OCI-LY7 (cell line): Measurements from ENCODE around the gene PPP1R27. TPM values are rescaled to one million over a fixed set of nuclear protein-coding genes. Genes with fewer than 3 reads are reported as not detected.

Experiments used
- BruUV-seq: library from RNA; stranded (reverse); fragments of 400-500 nt; replicated peaks from 2 replicates; lab custom pipeline; 2021; lab: Mats Ljungman, UMichigan
- CTCF ChIA-PET: fragments of 300-600 bp; sonication (Branson Sonifier 250); formaldehyde crosslinking; loops from one replicate; lab custom pipeline; 2022; ENCODE audit warnings: antibody characterized with exemption; ENCODE audit not compliant: unreplicated experiment; lab: Charles Lee
- POLR2A ChIA-PET: fragments of 300-600 bp; sonication (Branson Sonifier 250); formaldehyde crosslinking; loops from one replicate; lab custom pipeline; 2022; ENCODE audit warnings: antibody characterized with exemption; lab: Charles Lee
- DNase-seq: peaks from one replicate; pipeline ENCODE4 v3.0.0-alpha.2; 2015; ENCODE audit warnings: low spot score
- H2AFZ ChIP-seq: fragments of 200-600 bp; sonication (generic), shearing (Covaris generic); 2 replicates; pipeline ENCODE4 v1.6.1; 2014; ENCODE audit warnings: mild to moderate bottlenecking, antibody characterized with exemption, low read length, moderate library complexity
- H3K27ac ChIP-seq: fragments of 200-600 bp; sonication (generic); 2 replicates; pipeline ENCODE4 v1.5.1; 2014; ENCODE audit warnings: mixed run types, low read depth, mild to moderate bottlenecking, moderate library complexity, low read length, inconsistent platforms; ENCODE audit not compliant: poor library complexity, severe bottlenecking
- H3K36me3 ChIP-seq: fragments of 200-600 bp; sonication (generic); 2 replicates; pipeline ENCODE4 v1.6.1; 2014; ENCODE audit warnings: mild to moderate bottlenecking, antibody characterized with exemption, low read length, moderate library complexity, mixed read lengths; ENCODE audit not compliant: insufficient read depth
- H3K4me1 ChIP-seq: fragments of 200-600 bp; sonication (generic); 2 replicates; pipeline ENCODE4 v1.5.1; 2014; ENCODE audit warnings: mild to moderate bottlenecking, low read length; ENCODE audit not compliant: insufficient read depth, poor library complexity, severe bottlenecking
- H3K4me2 ChIP-seq: fragments of 200-600 bp; sonication (generic); 2 replicates; pipeline ENCODE4 v1.6.1; 2014; ENCODE audit warnings: mild to moderate bottlenecking, low read length
- H3K4me3 ChIP-seq: fragments of 200-600 bp; sonication (generic); 2 replicates; pipeline ENCODE4 v1.5.1; 2014; ENCODE audit warnings: mild to moderate bottlenecking, low read depth, low read length; ENCODE audit not compliant: poor library complexity, severe bottlenecking
- H3K79me2 ChIP-seq: fragments of 200-600 bp; sonication (generic); 2 replicates; pipeline ENCODE4 v1.6.1; 2016; ENCODE audit warnings: low read depth, mild to moderate bottlenecking, low read length, moderate library complexity, mixed read lengths; ENCODE audit not compliant: insufficient read depth
- H3K9me2 ChIP-seq: fragments of 200-600 bp; sonication (generic); 2 replicates; pipeline ENCODE4 v1.6.1; 2016; ENCODE audit warnings: mild to moderate bottlenecking, low read length, mixed read lengths; ENCODE audit not compliant: insufficient read depth
- H3K9me3 ChIP-seq: fragments of 200-600 bp; sonication (generic); 2 replicates; pipeline ENCODE4 v1.6.1; 2014; ENCODE audit warnings: mild to moderate bottlenecking, mixed run types, low read length, mixed read lengths
- H4K20me1 ChIP-seq: fragments of 200-600 bp; sonication (generic); 2 replicates; pipeline ENCODE4 v1.6.1; 2014; ENCODE audit warnings: mild to moderate bottlenecking, antibody characterized with exemption, low read length, moderate library complexity, mixed read lengths; ENCODE audit not compliant: insufficient read depth
- CTCF ChIP-seq: fragments of 200-600 bp; sonication (generic); conservative IDR thresholded peaks from 2 replicates; pipeline ENCODE4 v1.5.1; 2014; ENCODE audit warnings: mild to moderate bottlenecking, antibody characterized with exemption, low read length, moderate library complexity, mixed read lengths
- EZH2phosphoT487 ChIP-seq: fragments of 200-600 bp; sonication (generic); IDR thresholded peaks from 2 replicates; pipeline ENCODE4 v1.6.1; 2018; ENCODE audit warnings: low read depth, borderline replicate concordance, mild to moderate bottlenecking, mixed run types, antibody characterized with exemption, low read length, moderate library complexity, mixed read lengths
- intact Hi-C: fragments of 100-400 bp; cut with micrococcal nuclease; formaldehyde crosslinking; loops from one replicate; pipeline ENCODE4 v1.10.0; 2022; ENCODE audit not compliant: unreplicated experiment
- total RNA-seq, 2 experiments: library from RNA; depleted of rRNA in 1 of 2; stranded (reverse); fragments of >200 nt in 1 of 2; shearing (Covaris generic) in 1 of 2; gene quantifications; 2 replicates each; pipeline ENCODE4 v1.2.3, GENCODE V29; 2014 to 2022

PPP1R27 gene
- total RNA-seq, 2 experiments from 2014 or later: not detected

GRCh38 chr17:81842725-81843504 lies 8.1 kb upstream of the PPP1R27 start:
- CTCF ChIA-PET: no interaction called here
- intact Hi-C loops: no loop called here
- Histone ChIP-seq H3K27ac (no peak overlapping the region), H3K9me3 (no peaks in the 10 kb centered on the region), H3K4me2 (no peak overlapping the region), H3K9me2 (no peaks in the 10 kb centered on the region), H3K4me3 (no peak overlapping the region), H4K20me1 (no peaks in the 10 kb centered on the region), H3K4me1 (no peaks in the 10 kb centered on the region), H3K36me3 (peaks cover 55% of the 10 kb centered on the region), H3K79me2 (no peaks in the 10 kb centered on the region), H2AFZ (no peak overlapping the region)
- no peak for DNase-seq
- TF ChIP-seq CTCF: no peak
- TF ChIP-seq EZH2phosphoT487: no peak
- POLR2A ChIA-PET: interaction anchor here (0.6 to 0.7 kb wide), 2 partner anchors 9 to 37 kb away, joined by 3 read pairs; no protein-coding TSS in a partner anchor
- no TSS peak for BruUV-seq

- Histone ChIP-seq H3K36me3 (peaks cover 51% of the 10 kb centered on the region), H3K79me2 (no peaks in the 10 kb centered on the region), H3K27ac (no peak overlapping the region), H3K9me2 (no peaks in the 10 kb centered on the region), H3K4me2 (no peak overlapping the region), H3K4me1 (no peaks in the 10 kb centered on the region), H3K9me3 (no peaks in the 10 kb centered on the region), H3K4me3 (no peak overlapping the region), H4K20me1 (no peaks in the 10 kb centered on the region), H2AFZ (no peak overlapping the region)
- BruUV-seq: no TSS peak
- no peak for DNase-seq
- TF ChIP-seq CTCF: no peak
- no peak for TF ChIP-seq EZH2phosphoT487
- ChIA-PET POLR2A (interaction anchor here (0.7 kb wide), 1 partner anchor 9 kb away, joined by 3 read pairs; no protein-coding TSS in a partner anchor), CTCF (interaction anchor here (0.6 kb wide), 1 partner anchor 16 kb away, joined by 4 read pairs; no protein-coding TSS in a partner anchor)
- intact Hi-C loops: no loop called here
Measured at GRCh38 chr17:81842378-81842724, 7.5 kb upstream of the PPP1R27 start.

GRCh38 chr17:81841866-81842265 lies 7.0 kb upstream of the PPP1R27 start:
- H3K79me2 ChIP-seq: no peaks in the 10 kb centered on the region
- no TSS peak for BruUV-seq
- H3K9me3 ChIP-seq: no peaks in the 10 kb centered on the region
- H3K36me3 ChIP-seq: peaks cover 46% of the 10 kb centered on the region
- POLR2A ChIA-PET: no interaction called here
- no peaks in the 10 kb centered on the region for H3K4me1 ChIP-seq
- no peak for DNase-seq
- CTCF ChIA-PET: interaction anchor here (0.6 kb wide), 1 partner anchor 17 kb away, joined by 4 read pairs; no protein-coding TSS in a partner anchor
- no peak overlapping the region for H2AFZ ChIP-seq
- H3K4me3 ChIP-seq: no peak overlapping the region
- TF ChIP-seq EZH2phosphoT487 (no peak), CTCF (no peak)
- intact Hi-C loops: no loop called here
- no peak overlapping the region for H3K4me2 ChIP-seq
- no peaks in the 10 kb centered on the region for H4K20me1 ChIP-seq
- H3K9me2 ChIP-seq: no peaks in the 10 kb centered on the region
- H3K27ac ChIP-seq: no peak overlapping the region
